ENCODE measurements around the gene FECH.

Gene FECH

GRCh38 chr18:57543560-57543959 lies 42.9 kb downstream of the FECH start:
- H3K4me3 ChIP-seq (ENCODE audit: low read length) = no peak overlapping the region
- no peak for TF ChIP-seq CTCF (conservative IDR thresholded peaks at IDR 0.05; ENCODE audit: low read length)
- DNase-seq (ENCODE audit: low read depth) = no peak

- DNase-seq (ENCODE audit: low read depth) = peak; percentile 81
- no peak for TF ChIP-seq CTCF (conservative IDR thresholded peaks at IDR 0.05; ENCODE audit: low read length)
- H3K4me3 ChIP-seq (ENCODE audit: low read length) = peak overlapping the region; percentile 28
These were observed 43.6 kb downstream of the FECH start for GRCh38 chr18:57542812-57543427.

GRCh38 chr18:57542126-57542525 lies 44.4 kb downstream of the FECH start:
- no peak overlapping the region for H3K4me3 ChIP-seq (ENCODE audit: low read length)
- no peak for TF ChIP-seq CTCF (conservative IDR thresholded peaks at IDR 0.05; ENCODE audit: low read length)
- peak; percentile 77 for DNase-seq (ENCODE audit: low read depth)

- no peak overlapping the region for H3K4me3 ChIP-seq (ENCODE audit: low read length)
- DNase-seq (ENCODE audit: low read depth) = no peak
- TF ChIP-seq CTCF (conservative IDR thresholded peaks at IDR 0.05; ENCODE audit: low read length) = no peak
These were observed 46.8 kb downstream of the FECH start for GRCh38 chr18:57539702-57540101.

- no peak for TF ChIP-seq CTCF (conservative IDR thresholded peaks at IDR 0.05; ENCODE audit: low read length)
- DNase-seq (ENCODE audit: low read depth) = no peak
- H3K4me3 ChIP-seq (ENCODE audit: low read length) = no peak overlapping the region
These were observed 47.9 kb downstream of the FECH start for GRCh38 chr18:57538614-57539013.

GRCh38 chr18:57534511-57534909 lies 52.0 kb downstream of the FECH start:
- DNase-seq (ENCODE audit: low read depth) = no peak
- no peak for TF ChIP-seq CTCF (conservative IDR thresholded peaks at IDR 0.05; ENCODE audit: low read length)
- H3K4me3 ChIP-seq (ENCODE audit: low read length) = no peak overlapping the region

GRCh38 chr18:57533868-57534510 lies 52.5 kb downstream of the FECH start:
- no peak for DNase-seq (ENCODE audit: low read depth)
- no peak for TF ChIP-seq CTCF (conservative IDR thresholded peaks at IDR 0.05; ENCODE audit: low read length)

More at GRCh38 chr18:57533868-57534510, 52.5 kb downstream of the FECH start:
- no peak overlapping the region for H3K4me3 ChIP-seq (ENCODE audit: low read length)

Data from AG10803 (cell line).